Transverse colon (tissue), 4 donors: ENCODE results near the gene P2RX2. TPM values are rescaled to one million over a fixed set of nuclear protein-coding genes. Genes with fewer than 3 reads are reported as not detected.

Experiments
- DNase-seq: peaks from one replicate; pipeline ENCODE4 v3.0.0-alpha.2; 2019
- H3K27ac ChIP-seq, 4 donors: fragments of 200-600 bp; sonication (generic); 2 replicates each; pipeline ENCODE4 v1.5.1; 2016 to 2018; ENCODE audit warnings: inconsistent platforms in 4 of 4
- H3K27me3 ChIP-seq: fragments of 200-600 bp; sonication (generic); 2 replicates; pipeline ENCODE4 v1.5.1; 2017; ENCODE audit warnings: inconsistent platforms
- H3K36me3 ChIP-seq, 4 donors: fragments of 200-600 bp; sonication (generic); 2 replicates each; pipeline ENCODE4 v1.5.1; 2017 to 2019; ENCODE audit warnings: inconsistent platforms in 4 of 4
- H3K4me1 ChIP-seq, 4 donors: fragments of 200-600 bp; sonication (generic); 2 replicates each; pipeline ENCODE4 v1.5.1; 2017 to 2020; ENCODE audit warnings: inconsistent platforms in 4 of 4
- H3K4me3 ChIP-seq, 4 donors: fragments of 200-600 bp; sonication (generic); 1 replicate in 1 of 4; 2 replicates in 3 of 4; pipeline versions ENCODE4 v1.5.1 to v1.6.1; 2017 to 2019; ENCODE audit warnings: inconsistent platforms in 4 of 4
- H3K9me3 ChIP-seq, 2 donors: fragments of 200-600 bp; sonication (generic); 2 replicates each; pipeline ENCODE4 v1.5.1; 2017 to 2019; ENCODE audit warnings: inconsistent platforms in 2 of 2
- EP300 ChIP-seq: sonication (generic); formaldehyde crosslinking; IDR thresholded peaks from one replicate; pipeline ENCODE4 v1.6.1; 2017; ENCODE audit warnings: antibody characterized with exemption, low read depth
- POLR2A ChIP-seq: fragments of 450-650 bp; IDR thresholded peaks from one replicate; pipeline ENCODE4 v1.6.1; 2016; ENCODE audit warnings: antibody characterized with exemption, mild to moderate bottlenecking, moderate library complexity
- POLR2AphosphoS5 ChIP-seq, 3 donors: sonication (generic); formaldehyde crosslinking; IDR thresholded peaks; one replicate each; pipeline ENCODE4 v1.6.1; 2016; ENCODE audit warnings: antibody characterized with exemption in 3 of 3
- WGBS, 2 donors: methylation state at CpG; one replicate each; pipeline ENCODE4 v1.1.5; 2018; ENCODE audit warnings: low coverage in 1 of 2; 5-methylcytosine and 5-hydroxymethylcytosine counted together
- in situ Hi-C, 4 donors: fragments of 200-750 bp; cut with MboI; loops; one replicate each; pipeline versions ENCODE4 v1.15.0 to v1.15.1; 2017; ENCODE audit warnings: low sequenced_read_pairs in 3 of 4, low pct_ligation_motif_present in 1 of 4, low pct_unique_long_range_greater_than_20kb in 1 of 4
- intact Hi-C: fragments of 100-400 bp; cut with DNase I; formaldehyde crosslinking; loops from one replicate; pipeline ENCODE4 v1.15.1; 2023; ENCODE audit warnings: low total_unique reads
- total RNA-seq, 4 donors: library from RNA; depleted of rRNA; stranded (reverse); fragments of >200 nt; gene quantifications; one replicate each; pipeline ENCODE4 v1.1.0, GENCODE V29; 2016
- TF ChIP-seq, protein P1 (sequence below), 5 experiments: fragments of 200-600 bp in 3 of 5; fragments of 450-650 bp in 2 of 5; sonication (generic) in 3 of 5; IDR thresholded peaks; 1 replicate in 2 of 5; 2 replicates in 3 of 5; pipeline ENCODE4 v1.5.1; 2016 to 2017; ENCODE audit warnings: antibody characterized with exemption in 5 of 5, inconsistent platforms in 3 of 5, mild to moderate bottlenecking in 2 of 5, moderate library complexity in 1 of 5

Gene P2RX2
- total RNA-seq, 4 donors from 2014 or later: 0.96 to 2.1 TPM; not detected in 2

DNA sequence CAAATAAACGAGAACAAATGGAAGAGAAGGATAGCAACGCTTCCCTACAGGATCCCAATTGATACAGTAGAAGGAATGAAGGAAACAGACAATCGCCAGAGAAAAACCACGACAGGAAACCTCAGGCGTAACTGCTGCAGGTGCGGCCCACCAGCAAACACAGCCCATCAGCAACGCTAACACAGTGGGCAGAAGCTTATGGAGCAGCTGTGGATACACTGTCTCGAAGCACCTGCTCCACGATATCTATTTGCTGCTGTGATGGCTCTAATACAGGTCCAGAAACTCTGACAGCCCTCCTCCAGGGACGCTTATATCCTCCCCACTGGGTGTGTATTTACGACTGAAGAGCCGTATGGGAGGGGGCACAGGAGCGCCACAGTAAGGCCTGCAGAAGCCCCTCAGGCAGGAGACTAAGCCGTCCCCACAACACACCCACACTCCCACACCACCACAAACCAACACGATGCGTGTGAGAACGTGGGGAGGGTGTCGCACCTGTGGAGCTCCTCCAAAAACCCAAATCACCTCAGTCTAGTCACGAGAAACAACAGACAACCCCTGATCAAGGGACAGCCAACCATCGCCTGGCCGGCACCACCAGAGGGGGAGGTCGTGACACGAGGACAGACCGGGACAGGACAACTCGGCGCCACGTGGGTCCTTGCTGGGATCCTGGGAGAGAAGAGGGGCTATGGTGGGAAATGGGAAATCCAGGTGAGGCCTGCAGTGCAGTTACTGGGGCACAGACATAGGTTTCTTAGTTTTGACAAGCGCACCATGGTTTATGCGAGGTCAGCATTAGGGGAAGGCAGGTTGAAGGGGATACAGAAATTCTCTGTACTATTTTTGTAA lies 44.6 kb downstream of the P2RX2 start:
- intact Hi-C loops (no loop called here), in situ Hi-C loops (no loop called here)
- Histone ChIP-seq H3K9me3 (no peaks in the 10 kb centered on the region), H3K27ac (no peak overlapping the region), H3K4me3 (no peak overlapping the region), H3K4me1 (no peaks in the 10 kb centered on the region), H3K27me3 (no peaks in the 10 kb centered on the region), H3K36me3 (peaks cover 0 to 48% (median 21%) of the 10 kb centered on the region in 4 donors)
- 90 to 97% methylated on average over 3 to 29 of the region's 29 CpGs for WGBS, 2 donors
- no peak for TF ChIP-seq EP300
- no peak for TF ChIP-seq POLR2AphosphoS5 (IDR thresholded peaks at IDR 0.05)
- TF ChIP-seq, protein P1, sequence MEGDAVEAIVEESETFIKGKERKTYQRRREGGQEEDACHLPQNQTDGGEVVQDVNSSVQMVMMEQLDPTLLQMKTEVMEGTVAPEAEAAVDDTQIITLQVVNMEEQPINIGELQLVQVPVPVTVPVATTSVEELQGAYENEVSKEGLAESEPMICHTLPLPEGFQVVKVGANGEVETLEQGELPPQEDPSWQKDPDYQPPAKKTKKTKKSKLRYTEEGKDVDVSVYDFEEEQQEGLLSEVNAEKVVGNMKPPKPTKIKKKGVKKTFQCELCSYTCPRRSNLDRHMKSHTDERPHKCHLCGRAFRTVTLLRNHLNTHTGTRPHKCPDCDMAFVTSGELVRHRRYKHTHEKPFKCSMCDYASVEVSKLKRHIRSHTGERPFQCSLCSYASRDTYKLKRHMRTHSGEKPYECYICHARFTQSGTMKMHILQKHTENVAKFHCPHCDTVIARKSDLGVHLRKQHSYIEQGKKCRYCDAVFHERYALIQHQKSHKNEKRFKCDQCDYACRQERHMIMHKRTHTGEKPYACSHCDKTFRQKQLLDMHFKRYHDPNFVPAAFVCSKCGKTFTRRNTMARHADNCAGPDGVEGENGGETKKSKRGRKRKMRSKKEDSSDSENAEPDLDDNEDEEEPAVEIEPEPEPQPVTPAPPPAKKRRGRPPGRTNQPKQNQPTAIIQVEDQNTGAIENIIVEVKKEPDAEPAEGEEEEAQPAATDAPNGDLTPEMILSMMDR (IDR thresholded peaks at IDR 0.05): no peak
- no peak for TF ChIP-seq POLR2A
- DNase-seq: no peak

DNA sequence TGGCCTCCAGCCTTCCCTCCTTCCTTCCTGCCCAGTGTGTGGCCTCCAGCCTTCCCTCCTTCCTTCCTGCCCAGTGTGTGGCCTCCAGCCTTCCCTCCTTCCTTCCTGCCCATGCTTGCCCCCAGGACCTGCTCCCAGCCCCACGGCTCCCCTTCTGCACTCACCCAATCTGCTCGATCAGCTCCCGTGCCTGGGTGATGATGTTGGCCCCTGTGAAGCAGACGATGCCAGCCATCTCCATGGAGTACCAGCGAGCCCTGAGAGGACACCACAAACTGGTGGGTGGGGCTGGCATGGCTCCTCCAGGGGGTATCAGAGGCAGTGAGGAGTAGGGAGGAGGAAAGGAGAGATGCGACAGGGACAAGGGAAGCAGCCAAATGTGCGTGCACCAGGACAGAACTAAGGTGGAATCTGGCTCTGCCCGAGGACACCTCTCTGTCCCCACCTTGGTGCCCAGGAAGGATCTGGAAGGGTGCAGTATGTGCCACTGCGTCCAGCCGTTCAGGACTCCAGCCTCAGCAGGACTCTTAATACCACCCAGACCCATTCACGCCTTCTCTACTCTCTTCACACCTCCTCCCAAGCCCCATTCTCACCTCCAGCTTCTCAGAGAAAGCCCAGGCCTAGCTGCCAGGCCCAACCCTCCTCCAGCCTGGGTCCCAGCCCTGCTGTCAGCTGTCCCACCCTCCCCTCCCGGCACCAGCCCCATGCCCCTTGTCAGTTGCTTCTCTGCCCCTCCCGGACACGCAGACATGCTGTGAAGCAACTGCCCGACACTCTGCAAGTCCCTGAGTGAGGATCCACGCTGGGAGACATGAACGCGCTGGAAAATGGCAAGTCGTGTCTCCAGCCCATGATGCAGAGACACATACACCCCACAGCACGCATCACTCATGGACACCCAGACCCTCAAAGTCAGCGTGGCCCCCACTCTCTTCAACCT lies 45.9 kb downstream of the P2RX2 start:
- no peaks in the 10 kb centered on the region for H3K4me1 ChIP-seq
- H3K27me3 ChIP-seq: no peaks in the 10 kb centered on the region
- WGBS, 2 donors: 85 to 92% methylated on average over 4 to 21 of the region's 21 CpGs
- H3K36me3 ChIP-seq: peaks cover 0 to 51% (median 23%) of the 10 kb centered on the region in 4 donors
- no peak for TF ChIP-seq POLR2A
- TF ChIP-seq POLR2AphosphoS5 (IDR thresholded peaks at IDR 0.05): no peak
- TF ChIP-seq, protein P1 (IDR thresholded peaks at IDR 0.05): no peak
- no peak for TF ChIP-seq EP300
- H3K4me3 ChIP-seq: no peak overlapping the region
- in situ Hi-C loops: no loop called here
- DNase-seq: no peak
- H3K9me3 ChIP-seq: no peaks in the 10 kb centered on the region
- H3K27ac ChIP-seq: no peak overlapping the region
- intact Hi-C loops: no loop called here

DNA sequence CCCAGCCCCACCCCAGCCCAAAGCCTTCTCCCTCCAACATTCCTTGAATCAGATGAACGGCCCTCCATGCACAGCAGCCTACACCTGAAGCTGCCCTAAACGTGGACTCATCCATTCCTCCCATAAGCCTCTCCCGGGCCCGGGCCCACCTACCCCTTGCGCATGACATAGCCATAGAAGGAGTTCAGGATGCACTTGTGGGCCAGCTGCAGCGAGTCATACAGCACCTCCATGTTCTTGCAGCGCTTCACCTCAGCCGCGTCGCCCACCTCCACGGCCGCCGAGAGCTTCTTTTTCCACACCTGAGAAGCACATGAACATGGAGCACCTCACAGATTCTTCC lies 46.5 kb downstream of the P2RX2 start:
- 87 to 96% methylated on average over 3 to 13 of the region's 13 CpGs for WGBS, 2 donors
- DNase-seq: no peak
- intact Hi-C loops: no loop called here
- no peak for TF ChIP-seq POLR2AphosphoS5 (IDR thresholded peaks at IDR 0.05)
- no peak for TF ChIP-seq EP300
- TF ChIP-seq POLR2A: no peak
- TF ChIP-seq, protein P1 (IDR thresholded peaks at IDR 0.05): no peak
- H3K27me3 ChIP-seq: no peaks in the 10 kb centered on the region
- in situ Hi-C loops: no loop called here
- H3K4me3 ChIP-seq: no peak overlapping the region
- H3K27ac ChIP-seq: no peak overlapping the region
- H3K4me1 ChIP-seq: no peaks in the 10 kb centered on the region
- H3K36me3 ChIP-seq: peaks cover 0 to 51% (median 23%) of the 10 kb centered on the region in 4 donors
- H3K9me3 ChIP-seq: no peaks in the 10 kb centered on the region

DNA sequence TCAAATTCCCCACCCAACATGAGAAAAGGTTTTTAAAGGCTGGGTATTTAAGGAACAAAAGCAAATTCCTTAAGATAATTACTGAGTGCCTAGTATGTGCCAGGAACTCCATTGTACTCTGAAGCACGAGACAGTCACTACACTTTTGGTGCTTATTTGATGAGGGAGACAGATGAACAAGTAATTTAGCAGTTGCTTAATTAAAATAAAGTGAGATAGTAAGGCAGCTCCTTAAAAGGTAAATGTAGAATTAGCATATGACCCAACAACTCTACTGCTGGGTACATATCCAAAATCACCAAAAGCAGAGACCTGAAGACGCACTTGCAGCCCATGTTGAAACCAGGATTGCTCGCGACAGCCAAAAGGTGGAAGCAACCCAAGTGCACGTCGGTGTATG lies 47.2 kb downstream of the P2RX2 start:
- WGBS, 2 donors: 89 to 97% methylated on average over 5 to 6 of the region's 6 CpGs
- no peak for TF ChIP-seq POLR2AphosphoS5 (IDR thresholded peaks at IDR 0.05)
- TF ChIP-seq, protein P1 (IDR thresholded peaks at IDR 0.05): no peak
- TF ChIP-seq EP300: no peak
- no peak for TF ChIP-seq POLR2A
- Histone ChIP-seq H3K27me3 (no peaks in the 10 kb centered on the region), H3K4me1 (no peaks in the 10 kb centered on the region), H3K36me3 (peaks cover 0 to 46% (median 19%) of the 10 kb centered on the region in 4 donors), H3K4me3 (no peak overlapping the region), H3K27ac (no peak overlapping the region), H3K9me3 (no peaks in the 10 kb centered on the region)
- intact Hi-C loops: no loop called here
- in situ Hi-C loops: no loop called here
- no peak for DNase-seq
